BLaER1 (cell line): ENCODE results near the gene TSPO2.

Experiments
- H3K27ac ChIP-seq: shearing (Covaris generic); formaldehyde crosslinking; 2 replicates; pipeline ENCODE4 v1.8.1; 2022
- H3K27me3 ChIP-seq: shearing (Covaris generic); formaldehyde crosslinking; 2 replicates; pipeline ENCODE4 v1.8.1; 2022
- H3K36me3 ChIP-seq: shearing (Covaris generic); formaldehyde crosslinking; 2 replicates; pipeline ENCODE4 v1.8.1; 2022
- H3K4me1 ChIP-seq: shearing (Covaris generic); formaldehyde crosslinking; 2 replicates; pipeline ENCODE4 v1.8.1; 2022
- H3K4me2 ChIP-seq: shearing (Covaris generic); formaldehyde crosslinking; 2 replicates; pipeline ENCODE4 v1.8.1; 2022
- H3K4me3 ChIP-seq: shearing (Covaris generic); formaldehyde crosslinking; 2 replicates; pipeline ENCODE4 v1.8.1; 2022
- H3K9ac ChIP-seq: shearing (Covaris generic); formaldehyde crosslinking; 2 replicates; pipeline ENCODE4 v1.8.1; 2022
- H3K9me3 ChIP-seq: shearing (Covaris generic); formaldehyde crosslinking; 2 replicates; pipeline ENCODE4 v1.8.1; 2022
- H4K20me1 ChIP-seq: shearing (Covaris generic); formaldehyde crosslinking; 2 replicates; pipeline ENCODE4 v1.8.1; 2022
- Cebpa-rat ChIP-seq: shearing (Covaris generic); IDR thresholded peaks from 2 replicates; pipeline ENCODE4 v1.8.1; 2022

Gene TSPO2

DNA sequence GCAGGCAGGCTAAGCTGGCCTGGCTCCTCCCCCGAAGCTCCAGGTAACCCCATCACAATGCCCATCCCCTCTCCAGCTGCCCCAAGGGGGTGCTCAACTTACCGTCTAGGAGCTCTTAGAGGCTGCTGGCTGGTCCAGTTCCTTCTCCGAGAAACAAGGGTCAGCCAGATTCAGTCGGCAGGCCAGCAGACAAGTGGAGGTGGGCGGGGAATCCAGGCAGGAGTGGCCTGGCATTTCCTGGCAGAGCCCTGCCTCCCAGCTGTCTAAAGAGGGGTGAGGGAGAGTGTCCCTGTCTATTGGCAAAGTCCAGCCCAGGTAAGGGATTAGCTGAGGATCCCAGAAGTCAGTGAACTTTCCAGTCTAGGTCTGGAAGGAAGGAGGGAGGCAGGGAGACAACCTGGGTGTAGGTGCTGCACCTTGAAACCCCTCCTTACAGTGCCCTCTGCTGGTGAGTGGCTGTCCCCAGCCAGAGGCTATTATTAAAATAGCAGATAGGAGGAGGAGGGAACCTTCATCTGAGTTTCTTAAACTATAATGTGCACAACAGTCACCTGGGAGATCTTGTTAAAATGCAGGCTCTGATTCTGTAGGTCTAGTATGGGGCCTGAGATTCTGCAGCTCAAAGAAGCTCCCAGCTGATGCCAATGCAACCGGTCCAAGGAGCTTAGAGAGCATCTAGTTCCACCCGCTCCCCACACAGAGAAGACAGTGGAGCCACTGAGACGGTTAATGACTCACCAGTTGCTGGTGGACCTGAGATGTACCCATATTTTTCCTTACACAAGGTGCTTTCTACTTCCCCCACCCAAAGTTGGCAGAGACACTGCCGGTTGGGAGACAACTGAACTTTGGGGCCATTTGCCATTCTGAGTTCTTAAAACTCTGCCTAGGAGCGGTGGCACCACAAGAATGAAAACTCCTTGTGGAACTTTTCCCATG, 2.9 kb upstream of the TSPO2 start, which contains the start of gene UNC5CL:
Gene UNC5CL (minus strand): TSS at position 162 of the 939 bp plus-strand sequence. CDS start 4,147 bp downstream, outside the sequence.
- no peak within 1 kb of the TSS for H3K4me2 ChIP-seq
- no peak within 1 kb of the TSS for H3K4me3 ChIP-seq
- H3K9me3 ChIP-seq, result no peaks in the 10 kb centered on the region
- no peaks in the 10 kb centered on the region for H3K27me3 ChIP-seq
- H3K4me1 ChIP-seq, result no peaks in the 10 kb centered on the region
- H3K36me3 ChIP-seq, result no peaks in the 10 kb centered on the region
- no peak for TF ChIP-seq Cebpa-rat
- H3K27ac ChIP-seq, result no peak within 1 kb of the TSS
- H3K9ac ChIP-seq, result no peak within 1 kb of the TSS
- H4K20me1 ChIP-seq, result no peaks in the 10 kb centered on the region

DNA sequence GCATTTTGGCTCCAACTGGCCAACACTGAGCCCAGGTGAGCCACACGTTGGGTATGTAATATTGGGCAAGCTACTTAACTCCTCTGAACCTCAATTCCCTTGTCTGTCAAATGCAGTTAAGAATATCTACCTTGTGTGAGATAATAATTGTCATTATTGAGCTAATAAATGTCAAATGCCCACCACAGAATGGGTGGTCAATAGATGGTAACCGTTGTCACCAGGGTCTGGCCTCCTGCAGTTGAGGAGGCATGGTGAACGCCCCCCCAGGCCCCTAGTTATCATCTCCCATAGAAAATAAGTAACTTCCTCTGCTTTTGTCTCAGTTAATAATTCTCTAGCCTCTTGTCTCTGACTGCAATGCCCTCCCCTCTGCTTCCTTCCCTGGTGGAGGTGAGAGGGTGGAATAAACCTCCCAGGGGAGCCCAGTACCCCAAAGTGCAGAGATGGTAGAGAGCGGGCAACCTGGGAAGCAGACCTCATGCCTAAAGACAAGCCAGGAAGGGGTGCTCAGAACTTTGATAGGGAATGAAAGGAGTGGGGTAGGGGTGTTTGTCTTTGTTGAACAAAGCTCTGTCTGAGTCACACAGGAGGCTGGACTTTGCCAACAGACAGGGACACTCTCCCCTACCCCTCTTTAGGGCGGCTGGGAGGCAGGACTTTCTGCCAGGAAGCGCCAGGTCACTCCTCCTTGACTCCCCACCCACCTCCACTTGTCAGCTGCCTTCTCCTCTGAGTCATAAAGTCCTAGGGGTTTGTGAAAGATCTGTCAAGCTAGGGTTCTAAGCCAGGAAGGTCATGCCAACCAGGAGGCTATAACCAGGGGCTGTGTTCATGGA, 1.9 kb upstream of the TSPO2 start:
- Histone ChIP-seq H3K4me2 (no peak overlapping the region), H3K27ac (no peak overlapping the region), H3K4me3 (no peak overlapping the region), H3K36me3 (no peaks in the 10 kb centered on the region), H3K27me3 (no peaks in the 10 kb centered on the region), H3K9me3 (no peaks in the 10 kb centered on the region), H3K9ac (no peak overlapping the region), H3K4me1 (no peaks in the 10 kb centered on the region), H4K20me1 (no peaks in the 10 kb centered on the region)
- no peak for TF ChIP-seq Cebpa-rat

- TF ChIP-seq Cebpa-rat, result no peak
- H3K9ac ChIP-seq, result no peak overlapping the region
- no peaks in the 10 kb centered on the region for H3K27me3 ChIP-seq
- no peak overlapping the region for H3K27ac ChIP-seq
- no peaks in the 10 kb centered on the region for H3K4me1 ChIP-seq
- H4K20me1 ChIP-seq, result no peaks in the 10 kb centered on the region
- H3K36me3 ChIP-seq, result no peaks in the 10 kb centered on the region
- H3K9me3 ChIP-seq, result no peaks in the 10 kb centered on the region
- no peak overlapping the region for H3K4me3 ChIP-seq
- H3K4me2 ChIP-seq, result no peak overlapping the region
Observed at GRCh38 chr6:41040940-41041536, 1.2 kb upstream of the TSPO2 start.

DNA sequence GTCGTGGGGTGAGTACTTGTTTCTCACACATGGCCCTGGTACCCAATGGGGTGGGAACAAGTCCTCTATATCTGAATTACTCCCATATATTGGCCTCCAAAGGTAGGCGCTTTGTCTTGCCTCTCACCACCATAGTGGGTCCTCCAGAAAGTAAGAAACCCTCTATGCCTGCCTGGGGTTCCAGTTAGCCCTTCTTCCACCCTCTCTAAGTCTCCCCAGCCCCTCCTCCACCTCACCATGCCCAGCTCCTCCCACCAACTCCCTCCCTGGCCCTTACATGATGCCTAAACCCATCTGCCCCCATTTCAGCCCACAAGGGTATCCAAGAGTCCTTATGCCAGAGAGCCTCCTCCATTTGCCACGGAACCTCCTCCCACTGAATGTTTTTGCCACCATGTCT, 884 bp downstream of the TSPO2 start:
- Histone ChIP-seq H3K36me3 (no peaks in the 10 kb centered on the region), H3K9ac (no peak overlapping the region), H4K20me1 (no peaks in the 10 kb centered on the region), H3K27ac (no peak overlapping the region), H3K4me2 (no peak overlapping the region), H3K27me3 (no peaks in the 10 kb centered on the region), H3K4me3 (no peak overlapping the region), H3K9me3 (no peaks in the 10 kb centered on the region), H3K4me1 (no peaks in the 10 kb centered on the region)
- TF ChIP-seq Cebpa-rat, result no peak

DNA sequence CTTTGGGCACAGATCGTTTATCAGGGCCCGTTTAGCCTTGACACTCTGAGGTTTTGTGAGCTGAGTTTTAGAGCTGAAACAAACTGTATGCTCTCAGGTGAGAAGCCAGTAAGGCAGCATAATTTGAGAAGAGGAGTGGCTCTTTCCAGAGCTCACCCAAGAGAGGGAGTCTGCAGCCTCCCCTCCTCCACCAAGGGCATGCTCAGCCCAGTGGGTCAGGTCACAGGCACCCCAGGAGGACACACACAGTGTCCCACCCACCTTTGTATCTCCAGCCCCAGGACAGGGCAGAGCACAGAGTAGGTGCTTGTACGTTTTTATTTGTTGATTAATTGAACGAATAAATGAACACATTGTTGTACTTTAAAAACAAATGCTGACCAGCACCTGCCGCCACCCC, 3.4 kb downstream of the TSPO2 start:
- no peak for TF ChIP-seq Cebpa-rat
- no peak overlapping the region for H3K4me2 ChIP-seq
- no peaks in the 10 kb centered on the region for H4K20me1 ChIP-seq
- no peaks in the 10 kb centered on the region for H3K36me3 ChIP-seq
- H3K4me1 ChIP-seq, result peaks cover 12% of the 10 kb centered on the region
- H3K27ac ChIP-seq, result no peak overlapping the region
- H3K9ac ChIP-seq, result no peak overlapping the region
- H3K9me3 ChIP-seq, result no peaks in the 10 kb centered on the region
- H3K27me3 ChIP-seq, result no peaks in the 10 kb centered on the region
- H3K4me3 ChIP-seq, result no peak overlapping the region

- Histone ChIP-seq H3K4me1 (peaks cover 12% of the 10 kb centered on the region), H4K20me1 (no peaks in the 10 kb centered on the region), H3K36me3 (no peaks in the 10 kb centered on the region), H3K4me2 (no peak overlapping the region), H3K27me3 (no peaks in the 10 kb centered on the region), H3K27ac (no peak overlapping the region), H3K9me3 (no peaks in the 10 kb centered on the region), H3K9ac (no peak overlapping the region), H3K4me3 (no peak overlapping the region)
- no peak for TF ChIP-seq Cebpa-rat
Observed at GRCh38 chr6:41046084-41046483, 3.8 kb downstream of the TSPO2 start.

GRCh38 chr6:41047306-41047705, 5.0 kb downstream of the TSPO2 start:
- no peak overlapping the region for H3K4me3 ChIP-seq
- peaks cover 23% of the 10 kb centered on the region for H3K4me1 ChIP-seq
- H3K4me2 ChIP-seq, result no peak overlapping the region
- TF ChIP-seq Cebpa-rat, result no peak
- H3K9ac ChIP-seq, result no peak overlapping the region
- H4K20me1 ChIP-seq, result no peaks in the 10 kb centered on the region
- H3K36me3 ChIP-seq, result no peaks in the 10 kb centered on the region
- H3K27me3 ChIP-seq, result no peaks in the 10 kb centered on the region
- H3K27ac ChIP-seq, result no peak overlapping the region
- no peaks in the 10 kb centered on the region for H3K9me3 ChIP-seq

DNA sequence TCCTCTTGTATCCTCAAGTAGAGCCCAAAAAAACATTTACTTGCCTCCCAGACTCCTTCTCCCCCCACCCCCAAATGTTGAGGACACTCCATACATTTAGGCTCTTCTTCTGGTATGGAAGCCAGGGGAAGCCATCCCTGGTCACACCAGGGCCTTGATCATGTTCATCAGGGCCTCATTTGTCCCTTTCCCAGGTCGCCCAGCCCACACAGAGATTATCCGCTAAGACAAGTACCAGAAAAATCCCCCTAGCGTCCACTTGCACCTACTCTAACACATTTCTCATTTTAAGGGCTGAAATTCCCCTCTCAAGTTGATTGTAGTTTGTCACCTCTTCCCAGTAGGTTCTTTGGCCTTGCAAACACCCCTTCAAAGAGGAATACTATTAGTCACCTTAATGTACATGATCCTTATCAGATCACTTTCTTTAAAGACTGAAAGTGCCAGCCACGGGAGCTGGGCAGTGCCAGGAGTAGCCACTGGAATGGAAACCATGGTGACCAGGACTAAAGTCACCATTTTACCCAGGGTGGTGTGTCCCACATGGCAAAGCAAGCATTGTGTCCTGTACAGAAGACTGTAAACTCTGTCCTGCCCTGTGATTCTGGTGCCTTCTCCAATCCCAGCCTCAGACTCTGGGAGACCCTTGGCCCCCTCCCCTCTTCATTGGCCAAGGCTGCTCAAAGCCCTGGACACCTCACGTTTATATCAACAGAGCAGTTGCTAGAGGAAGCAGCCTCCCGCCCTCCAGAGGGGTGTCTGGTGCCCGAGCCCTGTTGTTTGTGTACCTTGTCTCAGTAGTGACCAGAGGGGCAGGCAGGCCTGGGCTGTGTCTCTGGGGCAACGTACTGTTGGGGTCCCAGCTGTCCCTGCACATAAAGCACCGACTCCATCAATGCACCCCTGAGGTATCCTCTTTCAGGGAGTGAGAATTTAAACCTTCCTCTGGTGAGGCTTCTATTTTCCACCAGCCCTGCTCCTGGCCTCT, 5.8 kb downstream of the TSPO2 start:
- no peak for TF ChIP-seq Cebpa-rat
- Histone ChIP-seq H3K27me3 (no peaks in the 10 kb centered on the region), H3K36me3 (no peaks in the 10 kb centered on the region), H3K4me2 (no peak overlapping the region), H3K4me3 (no peak overlapping the region), H4K20me1 (no peaks in the 10 kb centered on the region), H3K9me3 (no peaks in the 10 kb centered on the region), H3K9ac (no peak overlapping the region), H3K27ac (no peak overlapping the region), H3K4me1 (peaks cover 30% of the 10 kb centered on the region)

- H3K36me3 ChIP-seq, result no peaks in the 10 kb centered on the region
- H3K4me2 ChIP-seq, result peak overlapping the region; percentile 25
Observed at GRCh38 chr6:41049521-41049920, 7.3 kb downstream of the TSPO2 start.

More at GRCh38 chr6:41049521-41049920, 7.3 kb downstream of the TSPO2 start:
- Histone ChIP-seq H3K9ac (no peak overlapping the region), H4K20me1 (no peaks in the 10 kb centered on the region), H3K9me3 (no peaks in the 10 kb centered on the region), H3K4me1 (peaks cover 45% of the 10 kb centered on the region), H3K27me3 (no peaks in the 10 kb centered on the region), H3K4me3 (no peak overlapping the region), H3K27ac (no peak overlapping the region)
- no peak for TF ChIP-seq Cebpa-rat
